Ectodermal cell (in vitro differentiated cells): ENCODE data around the gene ENKD1.

ENCODE experiments used
- H3K27ac ChIP-seq: 2 replicates; pipeline ENCODE4 v1.7.0; 2013; ENCODE audit warnings: mild to moderate bottlenecking, low read depth, low read length; ENCODE audit not compliant: insufficient read depth, poor library complexity, severe bottlenecking
- H3K27me3 ChIP-seq: 2 replicates; pipeline ENCODE4 v1.7.0; 2013; ENCODE audit warnings: mild to moderate bottlenecking, low read length; ENCODE audit not compliant: insufficient read depth, control insufficient read depth, poor library complexity, severe bottlenecking
- H3K36me3 ChIP-seq: one replicate; pipeline ENCODE4 v1.7.0; 2013; ENCODE audit warnings: low read length; ENCODE audit not compliant: control insufficient read depth, insufficient read depth
- H3K4me1 ChIP-seq: one replicate; pipeline ENCODE4 v1.7.0; 2013; ENCODE audit warnings: low read length; ENCODE audit not compliant: control insufficient read depth, insufficient read depth
- H3K4me3 ChIP-seq: 2 replicates; pipeline ENCODE4 v1.7.0; 2013; ENCODE audit warnings: low read depth, low read length, control low read depth; ENCODE audit not compliant: insufficient read depth
- H3K9me3 ChIP-seq: 2 replicates; pipeline ENCODE4 v1.7.0; 2013; ENCODE audit warnings: mild to moderate bottlenecking, low read length, moderate library complexity; ENCODE audit not compliant: control insufficient read depth
- WGBS, 2 experiments: methylation state at CpG; one replicate each; pipeline ENCODE4 v1.1.7; 2013; ENCODE audit warnings: missing lambda C conversion rate in 2 of 2; 5-methylcytosine and 5-hydroxymethylcytosine counted together

The ENKD1 gene

GRCh38 chr16:67641779-67642708 is 24.5 kb downstream of the ENKD1 start:
- H3K27me3 ChIP-seq: peaks cover 21% of the 10 kb centered on the region
- no peaks in the 10 kb centered on the region for H3K9me3 ChIP-seq
- peaks cover 18% of the 10 kb centered on the region for H3K36me3 ChIP-seq
- no peaks in the 10 kb centered on the region for H3K4me1 ChIP-seq
- no peak overlapping the region for H3K4me3 ChIP-seq
- no peak overlapping the region for H3K27ac ChIP-seq
- WGBS, 2 experiments: 84 to 85% methylated on average over 10 of the region's 10 CpGs

- H3K27ac ChIP-seq: no peak overlapping the region
- H3K27me3 ChIP-seq: no peaks in the 10 kb centered on the region
- WGBS, 2 experiments: 94 to 98% methylated on average over 12 of the region's 12 CpGs
- H3K36me3 ChIP-seq: peaks cover 39% of the 10 kb centered on the region
- no peak overlapping the region for H3K4me3 ChIP-seq
- H3K9me3 ChIP-seq: no peaks in the 10 kb centered on the region
- H3K4me1 ChIP-seq: no peaks in the 10 kb centered on the region
Observed at GRCh38 chr16:67637625-67638024, 28.9 kb downstream of the ENKD1 start.

- no peak overlapping the region for H3K4me3 ChIP-seq
- no peaks in the 10 kb centered on the region for H3K27me3 ChIP-seq
- no peaks in the 10 kb centered on the region for H3K4me1 ChIP-seq
- H3K27ac ChIP-seq: no peak overlapping the region
- H3K36me3 ChIP-seq: peaks cover 45% of the 10 kb centered on the region
- no peaks in the 10 kb centered on the region for H3K9me3 ChIP-seq
- WGBS, 2 experiments: 96 to 97% methylated on average over 8 of the region's 8 CpGs
Observed at GRCh38 chr16:67636713-67637112, 29.8 kb downstream of the ENKD1 start.

DNA sequence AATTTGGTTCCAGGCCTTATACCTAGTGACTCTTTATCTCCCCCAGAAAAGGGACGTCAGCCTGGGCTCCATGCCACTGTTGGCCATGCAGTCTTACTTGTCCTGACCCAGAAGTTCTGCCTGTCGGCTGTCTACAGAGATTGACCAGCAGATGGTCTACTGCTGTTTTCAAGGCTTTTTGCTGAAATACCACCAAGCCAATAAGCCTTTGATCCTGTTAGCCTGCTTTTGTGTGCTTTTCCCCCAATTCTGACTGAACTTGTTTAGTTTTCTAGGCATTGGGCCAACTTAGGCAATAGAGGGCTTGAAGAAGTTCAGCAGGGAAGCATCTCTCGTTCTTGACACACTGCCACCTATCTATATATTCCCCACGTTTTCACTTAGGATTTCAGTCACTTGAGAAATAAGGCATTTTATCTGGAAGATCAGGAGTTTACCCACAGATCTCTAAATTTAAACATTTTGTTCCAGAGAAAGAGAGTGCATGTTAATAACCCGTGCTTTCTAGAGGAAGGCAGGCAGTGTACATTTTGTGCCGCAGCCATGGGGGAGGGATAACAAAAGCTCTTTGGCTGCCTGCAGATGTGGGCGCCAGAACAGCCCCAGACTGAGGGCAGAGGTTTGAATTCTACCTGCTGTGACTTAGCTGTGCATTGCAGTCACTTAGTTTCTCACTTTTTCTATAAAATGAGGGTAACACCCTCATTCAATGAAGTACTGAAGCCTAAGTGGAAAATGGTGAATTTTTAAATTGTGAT is 34.0 kb downstream of the ENKD1 start:
- Histone ChIP-seq H3K4me3 (no peak overlapping the region), H3K9me3 (no peaks in the 10 kb centered on the region), H3K27me3 (no peaks in the 10 kb centered on the region), H3K36me3 (peaks cover 52% of the 10 kb centered on the region), H3K27ac (no peak overlapping the region), H3K4me1 (no peaks in the 10 kb centered on the region)
- 92 to 95% methylated on average over 7 of the region's 7 CpGs for WGBS, 2 experiments

- no peaks in the 10 kb centered on the region for H3K4me1 ChIP-seq
- WGBS, 2 experiments: 97% methylated on average over 14 of the region's 14 CpGs
- H3K4me3 ChIP-seq: no peak overlapping the region
- no peaks in the 10 kb centered on the region for H3K9me3 ChIP-seq
- H3K27me3 ChIP-seq: no peaks in the 10 kb centered on the region
- no peak overlapping the region for H3K27ac ChIP-seq
- peaks cover 50% of the 10 kb centered on the region for H3K36me3 ChIP-seq
Observed at GRCh38 chr16:67628216-67628615, 38.3 kb downstream of the ENKD1 start.

DNA sequence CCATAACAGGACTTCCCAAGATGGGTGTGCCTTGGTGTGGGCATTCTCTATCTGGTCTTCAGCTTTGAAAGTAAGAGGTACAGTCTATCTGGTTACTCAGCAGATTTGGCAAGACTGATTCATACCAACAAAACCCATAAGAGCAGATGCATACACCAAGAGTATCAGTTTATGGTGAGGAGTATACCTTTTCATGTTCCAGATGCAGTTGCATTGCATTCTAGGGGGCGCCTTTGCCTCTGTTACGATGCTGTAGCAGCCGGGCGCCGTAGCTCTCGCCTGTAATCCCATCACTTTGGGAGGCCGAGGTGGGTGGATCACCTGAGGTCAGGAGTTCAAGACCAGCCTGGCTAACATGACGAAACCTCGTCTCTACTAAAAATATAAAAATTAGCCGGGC is 52.7 kb downstream of the ENKD1 start:
- Histone ChIP-seq H3K4me1 (no peaks in the 10 kb centered on the region), H3K4me3 (no peak overlapping the region), H3K27ac (no peak overlapping the region), H3K9me3 (no peaks in the 10 kb centered on the region), H3K36me3 (peaks cover 36% of the 10 kb centered on the region), H3K27me3 (no peaks in the 10 kb centered on the region)
- WGBS, 2 experiments: 88 to 89% methylated on average over 10 of the region's 10 CpGs
